HG03103 (cell line): ENCODE results near the gene CYTH1.
"Not testable (repeated sequence)": the region's sequence is repeated elsewhere in the genome, so short reads cannot be mapped to it uniquely, and the experiment has no call there.

Source experiments
- ATAC-seq: cut with Tn5 transposase; IDR thresholded peaks from one replicate; pipeline ENCODE4 v1.9.1; 2021; ENCODE audit warnings: low read depth; ENCODE audit not compliant: unreplicated experiment

CYTH1 gene

DNA sequence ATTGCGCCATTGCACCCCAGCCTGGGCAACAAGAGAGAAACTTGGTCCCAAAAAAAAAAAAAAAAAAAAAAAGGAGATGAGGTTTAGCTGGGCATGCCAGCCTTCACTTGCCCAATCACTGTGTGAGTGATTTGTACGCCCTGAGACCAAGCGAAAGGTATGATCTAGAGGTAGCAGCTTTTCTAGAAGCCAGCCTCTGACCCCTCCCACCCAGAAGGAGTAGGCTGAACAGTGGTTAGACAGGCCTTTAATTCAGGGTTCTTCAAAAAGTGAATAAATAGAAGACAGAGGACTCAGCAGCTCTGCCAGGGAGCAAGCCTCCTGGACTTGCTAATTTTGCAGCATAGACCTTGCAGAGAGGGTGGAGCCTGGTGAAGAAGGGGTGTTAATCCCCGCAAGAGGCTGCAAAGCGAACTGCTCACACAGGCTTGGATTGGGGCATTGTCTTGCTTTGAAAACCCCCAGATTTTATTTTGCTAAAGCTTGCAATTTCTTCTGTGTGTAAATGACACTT, 7.1 kb upstream of the CYTH1 start:
- ATAC-seq = no peak

- no peak for ATAC-seq
Measured at GRCh38 chr17:78788451-78788850, 6.4 kb upstream of the CYTH1 start.

GRCh38 chr17:78787444-78787843, 5.4 kb upstream of the CYTH1 start:
- no peak for ATAC-seq

DNA sequence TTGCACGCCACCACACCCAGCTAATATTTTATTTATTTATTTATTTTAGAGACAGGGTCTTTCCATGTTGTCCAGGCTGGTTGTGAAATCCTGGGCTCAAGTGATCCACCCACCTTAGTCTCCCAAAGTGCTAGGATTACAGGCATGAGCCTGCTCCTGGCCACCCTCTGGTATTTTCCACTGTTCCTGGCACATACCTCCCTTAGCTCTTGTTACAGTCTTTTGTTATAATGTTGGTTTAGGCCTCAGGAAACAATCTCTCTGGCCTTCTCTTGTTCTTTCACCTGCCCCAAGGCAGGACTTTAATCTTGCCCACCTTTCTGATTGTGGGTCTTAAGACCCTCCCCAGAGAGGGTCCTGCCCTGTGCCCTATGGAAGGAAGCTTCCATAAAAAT, 3.6 kb upstream of the CYTH1 start:
- no peak for ATAC-seq

DNA sequence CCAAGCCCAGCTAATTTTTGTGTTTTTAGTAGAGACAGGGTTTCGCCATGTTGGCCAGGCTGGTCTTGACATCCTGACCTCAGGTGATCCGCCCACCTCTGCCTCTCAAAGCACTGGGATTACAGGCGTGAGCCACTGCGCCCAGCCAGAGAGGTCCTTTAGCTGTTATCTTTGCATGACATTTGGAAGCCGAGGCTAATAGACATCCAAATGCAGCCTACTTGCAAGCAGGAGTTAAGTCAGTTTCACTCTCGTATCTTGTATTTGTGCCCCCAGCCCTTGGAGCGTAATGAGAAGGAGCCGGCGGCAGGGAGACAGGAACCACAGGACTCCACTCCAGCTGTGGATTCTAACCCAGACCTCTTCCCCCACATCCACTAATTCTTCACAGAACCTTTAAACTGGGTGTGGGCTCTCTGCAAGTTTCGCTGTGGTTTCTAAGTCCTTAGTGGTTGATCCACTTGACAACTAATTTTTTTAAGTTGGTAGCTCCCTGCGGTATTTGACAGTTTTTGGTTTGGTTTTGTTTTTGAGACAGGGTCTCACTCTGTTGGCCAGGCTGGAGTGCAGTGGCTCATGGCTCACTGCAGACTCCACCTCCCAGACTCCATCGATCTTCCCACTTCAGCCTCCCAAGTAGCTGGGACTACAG, 3.1 kb upstream of the CYTH1 start:
- ATAC-seq = no peak

- no peak for ATAC-seq
Measured at GRCh38 chr17:78784352-78784751, 2.3 kb upstream of the CYTH1 start.

- no peak for ATAC-seq
Measured at GRCh38 chr17:78783711-78784324, 1.7 kb upstream of the CYTH1 start.

DNA sequence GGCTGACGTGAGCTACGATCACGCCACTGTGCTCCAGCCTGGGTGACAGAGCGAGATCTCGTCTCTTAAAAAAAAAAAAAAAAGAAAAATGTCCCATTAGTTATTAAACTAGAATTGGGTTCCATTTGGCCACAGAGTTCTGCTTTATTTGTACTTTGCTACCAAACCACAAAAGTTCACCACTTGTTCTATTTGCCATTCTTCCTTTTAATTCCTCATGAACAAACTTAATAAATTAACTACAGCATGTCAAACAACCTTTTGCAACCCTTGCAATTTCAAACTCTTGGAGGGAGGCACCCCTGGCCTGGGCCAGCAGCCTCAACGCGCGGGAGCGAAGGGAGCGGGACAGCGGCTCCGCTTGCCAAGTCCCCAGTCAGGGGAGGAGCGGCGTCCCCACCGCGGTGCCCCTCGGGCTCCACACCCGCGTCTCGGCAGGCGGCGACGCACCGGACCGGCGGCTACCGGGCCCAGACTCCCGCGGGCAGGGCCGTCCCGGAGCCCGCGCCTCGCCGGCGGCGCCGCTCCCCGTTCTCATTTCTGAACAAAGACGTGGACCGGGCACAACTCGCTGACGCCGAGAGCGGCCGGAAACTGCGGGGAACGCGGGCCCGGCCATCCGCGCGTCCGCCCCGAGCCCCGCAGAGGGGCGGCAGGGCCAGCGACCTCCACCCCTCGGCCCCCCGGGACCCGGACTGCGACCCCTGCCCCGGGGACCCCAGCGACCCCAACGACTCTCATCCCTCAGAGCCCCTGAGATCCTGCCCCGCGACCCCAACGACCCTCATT, 775 bp downstream of the CYTH1 start:
- no peak for ATAC-seq

- no peak for ATAC-seq
Measured at GRCh38 chr17:78780335-78780734, 1.7 kb downstream of the CYTH1 start.

DNA sequence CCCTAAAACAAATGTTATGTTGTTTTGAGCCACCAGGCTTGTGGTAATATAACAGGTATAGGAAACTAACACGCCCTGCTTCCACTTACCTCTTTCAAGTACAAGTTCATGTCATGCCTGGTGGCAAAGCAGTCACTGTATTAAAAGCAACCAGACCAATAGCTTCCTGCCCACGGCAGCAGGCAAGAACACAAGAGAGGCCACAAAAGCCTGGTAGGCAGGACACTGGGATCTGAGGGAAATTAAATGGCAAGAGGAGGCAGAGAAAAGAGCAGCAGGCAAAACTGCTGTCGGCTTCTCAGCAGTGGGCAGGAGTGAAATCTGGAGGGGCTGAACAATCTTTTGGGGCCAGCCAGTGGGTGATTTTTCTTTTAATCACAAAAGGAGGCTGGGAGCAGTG, 2.2 kb downstream of the CYTH1 start:
- ATAC-seq = no peak

DNA sequence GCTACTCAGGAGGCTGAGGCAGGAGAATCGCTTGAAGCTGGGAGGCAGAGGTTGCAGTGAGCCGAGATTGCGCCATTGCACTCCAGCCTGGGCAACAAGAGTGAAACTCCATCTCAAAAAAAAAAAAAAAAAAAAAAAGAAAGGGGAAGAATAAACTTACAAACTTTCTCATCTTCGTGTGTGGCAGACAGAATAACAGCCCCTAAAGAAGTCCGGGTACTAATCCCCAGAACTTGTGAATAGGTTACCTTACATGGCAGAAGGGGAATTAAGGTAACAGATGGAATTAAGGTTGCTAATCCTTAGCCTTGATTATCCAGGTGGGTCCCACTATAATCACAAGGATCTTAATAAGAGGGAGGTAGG, 2.8 kb downstream of the CYTH1 start:
- ATAC-seq = not testable (repeated sequence)

- ATAC-seq = no peak
Measured at GRCh38 chr17:78777881-78778280, 4.2 kb downstream of the CYTH1 start.

DNA sequence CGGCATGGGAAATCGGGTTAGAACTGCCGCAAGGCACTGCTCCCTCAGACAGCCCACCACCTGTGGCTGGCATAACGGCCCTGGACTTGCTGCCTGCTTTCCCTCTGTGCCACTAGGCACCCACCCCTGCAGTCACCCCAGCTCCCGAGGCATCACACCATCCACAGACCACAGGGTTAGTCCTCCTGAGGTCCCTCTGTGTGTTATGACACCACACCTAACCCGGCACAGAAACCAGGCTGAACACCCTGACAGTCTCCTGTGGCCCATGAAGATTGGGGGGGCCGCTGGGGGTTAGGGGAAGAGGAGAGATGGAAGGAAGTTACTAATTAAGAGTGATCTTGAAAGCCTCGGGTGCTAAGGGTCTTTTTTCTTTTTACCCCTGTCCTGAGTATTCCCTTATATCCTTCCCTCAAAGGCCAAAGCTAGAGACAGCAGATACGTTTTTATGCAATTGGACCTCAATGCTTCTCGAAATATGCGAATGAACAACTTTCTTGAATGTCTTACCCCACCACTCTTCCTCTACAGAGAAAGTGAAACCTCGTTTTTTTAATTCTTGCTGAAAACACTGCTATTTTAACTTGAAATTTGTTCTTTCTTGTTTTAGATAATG, 7.0 kb downstream of the CYTH1 start:
- ATAC-seq = no peak

DNA sequence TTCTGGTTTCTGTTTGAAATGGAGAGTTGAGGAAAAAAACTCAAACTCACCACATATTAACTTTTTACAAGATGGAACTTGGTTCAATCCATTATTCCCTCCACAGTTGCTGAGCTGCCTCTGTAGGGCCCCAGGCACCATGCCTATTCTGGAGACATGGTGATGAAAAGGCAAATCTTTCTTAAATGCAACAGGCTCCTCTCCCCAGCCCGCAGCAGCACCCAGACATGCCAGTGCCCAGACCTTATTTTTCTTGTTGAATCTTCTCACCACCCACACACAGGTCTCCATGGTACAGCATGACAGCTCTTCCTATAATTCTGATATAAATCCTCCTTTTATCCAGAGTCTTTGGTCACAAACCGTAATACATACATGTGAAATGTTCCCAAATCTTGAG, 7.6 kb downstream of the CYTH1 start:
- no peak for ATAC-seq

DNA sequence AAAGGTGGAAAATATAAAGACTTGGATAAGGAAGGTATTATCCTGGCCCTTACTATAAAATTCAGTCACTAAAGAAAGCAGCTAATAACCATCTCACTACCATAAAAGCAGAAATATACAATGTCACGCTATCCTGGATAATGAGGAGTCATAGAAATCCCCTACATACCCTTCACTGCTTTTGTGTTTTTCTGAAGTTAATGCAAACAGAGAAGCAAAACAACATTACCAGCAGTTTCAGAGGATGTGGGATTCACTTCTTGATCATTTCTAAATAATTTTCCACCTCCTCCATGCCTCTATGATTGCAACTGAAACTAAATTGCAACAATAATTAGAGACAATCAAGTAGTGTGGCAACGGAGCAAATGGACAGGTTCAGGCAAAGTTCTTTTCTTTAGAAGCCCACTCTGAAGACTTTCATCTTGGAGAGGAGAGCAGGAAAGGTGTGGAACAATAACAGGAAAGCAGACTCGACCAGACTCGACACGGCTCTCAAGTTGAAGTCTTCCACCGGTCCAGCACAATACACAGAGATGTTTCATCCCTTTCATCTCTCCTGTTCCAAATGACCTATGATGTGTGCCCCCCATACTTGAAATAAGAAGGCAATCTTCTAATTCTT, 10.2 kb downstream of the CYTH1 start:
- ATAC-seq = no peak

GRCh38 chr17:78769196-78769773, 12.8 kb downstream of the CYTH1 start:
- no peak for ATAC-seq

DNA sequence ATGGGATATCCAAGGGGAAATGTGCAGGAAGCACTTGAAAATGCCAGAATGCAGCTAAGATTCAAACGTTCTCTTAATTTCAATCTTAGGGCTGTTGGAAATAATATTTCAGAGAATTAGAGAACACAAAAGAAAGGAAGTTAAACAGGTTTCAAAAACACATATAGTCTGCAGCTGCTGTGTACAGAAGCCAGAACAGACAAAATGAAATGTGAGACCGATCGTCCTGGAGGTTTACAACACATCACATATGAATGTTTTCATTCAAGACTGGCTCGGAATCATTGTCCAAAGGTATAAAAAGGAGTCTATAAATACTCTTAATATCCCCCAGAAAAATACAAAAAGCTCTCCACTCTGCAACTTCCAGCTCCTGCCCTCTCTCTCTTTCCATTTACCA, 14.3 kb downstream of the CYTH1 start:
- ATAC-seq = no peak

DNA sequence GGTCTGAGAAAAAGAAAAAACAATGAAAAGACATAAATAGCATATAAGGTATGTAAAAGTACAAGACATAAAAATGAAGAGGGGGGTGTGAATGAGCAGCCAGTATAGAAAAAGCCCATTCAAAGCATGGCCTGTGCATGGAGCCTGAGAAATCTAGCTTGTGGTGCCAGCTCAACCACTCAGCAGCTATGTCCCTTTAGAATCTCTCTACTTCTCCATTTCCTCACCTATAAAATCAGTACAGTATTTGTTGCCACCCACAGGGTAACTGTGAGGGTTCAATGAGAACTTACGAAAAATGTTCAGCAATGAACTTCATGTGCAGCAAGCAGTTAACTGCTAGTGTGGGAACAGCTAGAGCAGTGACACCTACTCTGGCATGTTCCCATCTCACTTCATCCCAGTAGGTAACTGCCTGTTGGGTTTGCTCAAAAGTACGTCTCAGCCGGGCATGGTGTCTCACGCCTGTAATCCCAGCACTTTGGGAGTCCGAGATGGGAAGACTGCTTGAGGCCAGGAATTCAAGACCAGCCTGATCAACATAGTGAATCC, 15.3 kb downstream of the CYTH1 start:
- ATAC-seq = no peak

- ATAC-seq = no peak
Measured at GRCh38 chr17:78766225-78766624, 15.8 kb downstream of the CYTH1 start.

GRCh38 chr17:78765821-78766220, 16.3 kb downstream of the CYTH1 start:
- ATAC-seq = no peak
